WI38 (cell line): ENCODE measurements around the gene OPN1SW.

Experiments used
- H3K4me3 ChIP-seq: 2 replicates; pipeline ENCODE4 v1.5.1; 2011; ENCODE audit warnings: low read depth, mild to moderate bottlenecking, control low read depth, low read length
- TF ChIP-seq, protein P1 (sequence below): IDR thresholded peaks from 2 replicates; pipeline ENCODE4 v1.5.1; 2012; ENCODE audit warnings: low read depth, mild to moderate bottlenecking, control low read depth, low read length

Gene OPN1SW

GRCh38 chr7:128726737-128727072 is 48.9 kb downstream of the OPN1SW start:
- H3K4me3 ChIP-seq, result no peak overlapping the region
- TF ChIP-seq, protein P1, sequence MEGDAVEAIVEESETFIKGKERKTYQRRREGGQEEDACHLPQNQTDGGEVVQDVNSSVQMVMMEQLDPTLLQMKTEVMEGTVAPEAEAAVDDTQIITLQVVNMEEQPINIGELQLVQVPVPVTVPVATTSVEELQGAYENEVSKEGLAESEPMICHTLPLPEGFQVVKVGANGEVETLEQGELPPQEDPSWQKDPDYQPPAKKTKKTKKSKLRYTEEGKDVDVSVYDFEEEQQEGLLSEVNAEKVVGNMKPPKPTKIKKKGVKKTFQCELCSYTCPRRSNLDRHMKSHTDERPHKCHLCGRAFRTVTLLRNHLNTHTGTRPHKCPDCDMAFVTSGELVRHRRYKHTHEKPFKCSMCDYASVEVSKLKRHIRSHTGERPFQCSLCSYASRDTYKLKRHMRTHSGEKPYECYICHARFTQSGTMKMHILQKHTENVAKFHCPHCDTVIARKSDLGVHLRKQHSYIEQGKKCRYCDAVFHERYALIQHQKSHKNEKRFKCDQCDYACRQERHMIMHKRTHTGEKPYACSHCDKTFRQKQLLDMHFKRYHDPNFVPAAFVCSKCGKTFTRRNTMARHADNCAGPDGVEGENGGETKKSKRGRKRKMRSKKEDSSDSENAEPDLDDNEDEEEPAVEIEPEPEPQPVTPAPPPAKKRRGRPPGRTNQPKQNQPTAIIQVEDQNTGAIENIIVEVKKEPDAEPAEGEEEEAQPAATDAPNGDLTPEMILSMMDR, result no peak

- TF ChIP-seq, protein P1, result no peak
- H3K4me3 ChIP-seq, result no peak overlapping the region
Observed at GRCh38 chr7:128726059-128726736, 49.4 kb downstream of the OPN1SW start.

DNA sequence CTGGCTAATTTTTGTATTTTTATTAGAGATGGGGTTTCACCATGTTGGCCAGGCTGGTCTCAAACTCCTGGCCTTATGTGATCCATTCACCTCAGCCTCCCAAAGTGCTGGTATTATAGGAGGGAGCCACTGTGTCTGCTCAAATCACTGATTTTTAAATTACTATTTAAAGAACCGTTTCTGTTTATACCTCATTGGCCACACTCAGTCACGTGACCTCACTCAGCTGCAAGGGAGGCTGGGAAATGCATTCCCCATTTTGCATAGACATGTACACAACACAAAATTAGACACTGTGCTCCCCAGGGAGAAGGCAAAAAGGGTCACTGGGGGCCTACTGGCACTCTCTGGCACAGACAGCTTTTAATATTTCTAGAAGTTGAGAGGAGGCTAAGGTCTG is 50.1 kb downstream of the OPN1SW start:
- TF ChIP-seq, protein P1, result no peak
- no peak overlapping the region for H3K4me3 ChIP-seq

GRCh38 chr7:128724743-128725142 is 50.9 kb downstream of the OPN1SW start:
- TF ChIP-seq, protein P1, result no peak
- no peak overlapping the region for H3K4me3 ChIP-seq
